HepG2 (cell line): Measurements from ENCODE around the gene HOXA5. TPM values are rescaled to one million over a fixed set of nuclear protein-coding genes. Genes with fewer than 3 reads are reported as not detected.

Source experiments
- ATF7-NPFF ChIP-seq: sonication (generic); formaldehyde crosslinking; IDR thresholded peaks from 2 replicates; pipeline ENCODE4 v1.8.1; 2023; ENCODE audit warnings: mild to moderate bottlenecking, low read depth, missing genetic modification reagents, moderate library complexity
- ELF4 ChIP-seq: sonication (generic); formaldehyde crosslinking; IDR thresholded peaks from 2 replicates; pipeline ENCODE4 v1.5.0; 2020; ENCODE audit warnings: missing genetic modification reagents, mild to moderate bottlenecking, moderate library complexity, borderline replicate concordance
- HNRNPLL ChIP-seq: fragments of 200-400 bp; formaldehyde crosslinking; IDR thresholded peaks from 2 replicates; pipeline ENCODE4 v1.6.1; 2017; ENCODE audit warnings: mild to moderate bottlenecking, low read depth, low read length; ENCODE audit not compliant: poor library complexity, severe bottlenecking
- KDM2A ChIP-seq: sonication (generic); formaldehyde crosslinking; IDR thresholded peaks from 2 replicates; pipeline ENCODE4 v1.4.0; 2020; ENCODE audit warnings: low read depth, missing genetic modification reagents, borderline replicate concordance
- PHF21A ChIP-seq: sonication (generic); formaldehyde crosslinking; IDR thresholded peaks from 2 replicates; pipeline ENCODE4 v1.5.0; 2020; ENCODE audit warnings: mild to moderate bottlenecking, missing genetic modification reagents
- THAP11 ChIP-seq: IDR thresholded peaks from 2 replicates; pipeline ENCODE4 v1.6.1; 2016; ENCODE audit warnings: missing biosample characterization, missing genetic modification reagents
- TSC22D2 ChIP-seq: sonication (generic); formaldehyde crosslinking; IDR thresholded peaks from 2 replicates; pipeline ENCODE4 v1.5.1; 2020; ENCODE audit warnings: missing genetic modification reagents, mild to moderate bottlenecking, borderline replicate concordance
- ZFX ChIP-seq: sonication (generic); formaldehyde crosslinking; IDR thresholded peaks from 2 replicates; pipeline ENCODE4 v1.4.0; 2020; ENCODE audit warnings: mild to moderate bottlenecking, low read depth, missing genetic modification reagents, moderate library complexity
- ZNF430 ChIP-seq: sonication (generic); formaldehyde crosslinking; IDR thresholded peaks from 2 replicates; pipeline ENCODE4 v1.9.0; 2021; ENCODE audit warnings: mild to moderate bottlenecking, missing genetic modification reagents
- ZNF547 ChIP-seq: sonication (generic); formaldehyde crosslinking; IDR thresholded peaks from 2 replicates; pipeline ENCODE4 v1.5.1; 2020; ENCODE audit warnings: mild to moderate bottlenecking, missing genetic modification reagents
- ZNF598 ChIP-seq: sonication (generic); formaldehyde crosslinking; IDR thresholded peaks from 2 replicates; pipeline ENCODE4 v1.5.1; 2020; ENCODE audit warnings: mild to moderate bottlenecking, missing genetic modification reagents, borderline replicate concordance
- ZNF777 ChIP-seq: sonication (generic); formaldehyde crosslinking; IDR thresholded peaks from 2 replicates; pipeline ENCODE4 v1.4.0; 2020; ENCODE audit warnings: missing genetic modification reagents
- ZNF883 ChIP-seq: sonication (generic); formaldehyde crosslinking; IDR thresholded peaks from 2 replicates; pipeline ENCODE4 v1.5.1; 2020; ENCODE audit warnings: mild to moderate bottlenecking, missing genetic modification reagents; ENCODE audit errors: not compliant biosample characterization
- polyA plus RNA-seq, 8 experiments: library from polyadenylated mRNA; depleted of rRNA in 3 of 8; stranded (reverse) in 7 of 8; unstranded in 1 of 8; fragments of >200 nt; fragmentation: Illumina TruSeq in 4 of 8; extraction: Trizol in 4 of 8; gene quantifications; 2 replicates each; pipeline versions ENCODE4 v1.2.1 to v1.2.3, GENCODE V29; 2011 to 2016; ENCODE audit warnings: low read depth in 4 of 8, missing spikeins in 1 of 8, mixed read lengths in 1 of 8; ENCODE audit not compliant: insufficient read depth in 1 of 8
- total RNA-seq, 5 experiments: library from RNA; depleted of rRNA; stranded (reverse); fragments of >200 nt; fragmentation: Illumina TruSeq; extraction: Trizol; gene quantifications; 2 replicates each; pipeline ENCODE4 v1.2.3, GENCODE V29; 2016; ENCODE audit warnings: low read depth in 1 of 5
- TF ChIP-seq, protein P1 (sequence below): sonication (generic); formaldehyde crosslinking; IDR thresholded peaks from 2 replicates; pipeline ENCODE4 v1.4.0; 2020; ENCODE audit warnings: missing genetic modification reagents
- TF ChIP-seq, protein P2 (sequence below): IDR thresholded peaks from 2 replicates; pipeline ENCODE4 v1.4.0; 2020; ENCODE audit warnings: mild to moderate bottlenecking, missing genetic modification reagents
- TF ChIP-seq, protein P3 (sequence below): sonication (generic); formaldehyde crosslinking; IDR thresholded peaks from 2 replicates; pipeline ENCODE4 v1.5.1; 2020; ENCODE audit warnings: mild to moderate bottlenecking, missing genetic modification reagents, moderate library complexity
- TF ChIP-seq, protein P4 (sequence below): sonication (generic); formaldehyde crosslinking; IDR thresholded peaks from 2 replicates; pipeline ENCODE4 v1.5.0; 2020; ENCODE audit warnings: mild to moderate bottlenecking, missing genetic modification reagents, moderate library complexity

Gene HOXA5
- total and polyA plus RNA-seq, 2 of the 13 experiments (the other 11 are each of a cell fraction or from before 2014, with no cell fraction given) = 3.2 to 3.6 TPM

DNA sequence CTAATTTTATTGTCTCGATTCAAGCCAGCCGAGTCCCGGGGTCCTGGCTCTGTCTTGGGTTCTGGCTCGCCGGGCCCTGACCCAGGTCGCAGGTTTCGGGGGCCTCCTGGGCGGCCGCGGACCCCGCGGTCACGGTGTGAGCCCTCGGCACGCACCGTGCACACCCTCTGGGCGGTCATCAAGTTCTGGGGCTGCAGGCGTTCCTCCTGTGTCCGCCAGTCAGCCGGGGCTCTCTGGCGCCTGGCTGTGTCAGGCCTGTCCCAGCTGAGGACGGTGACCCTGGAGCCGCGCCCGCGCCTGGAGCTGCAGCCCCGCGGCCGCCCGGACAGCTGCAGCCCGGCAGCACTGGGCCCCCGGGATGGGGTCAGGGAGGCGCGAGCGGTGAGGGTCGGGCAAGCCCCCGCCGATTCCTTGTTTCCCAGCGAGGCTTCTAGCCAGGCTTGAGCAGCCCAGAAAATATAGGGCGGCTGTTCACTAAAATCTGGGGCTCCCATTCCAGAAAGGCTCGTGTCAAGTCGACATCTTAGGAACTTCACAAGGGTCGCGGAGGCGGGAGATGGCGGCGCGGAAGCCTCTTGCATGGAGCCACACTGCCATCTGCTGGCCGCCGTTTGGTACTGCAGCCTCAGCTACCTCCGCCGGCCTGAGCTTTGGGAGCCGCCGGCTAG lies 17.2 kb upstream of the HOXA5 start (continued):
- 0 out of 2 replicates have a peak, but pooled peaks have one; percentile 23 for TF ChIP-seq ZNF430 (CRISPR knock-in tag)
- TF ChIP-seq TSC22D2 (CRISPR knock-in tag) = no peak
- TF ChIP-seq ZNF883 (CRISPR knock-in tag) = peak; percentile 59
- TF ChIP-seq, protein P1, sequence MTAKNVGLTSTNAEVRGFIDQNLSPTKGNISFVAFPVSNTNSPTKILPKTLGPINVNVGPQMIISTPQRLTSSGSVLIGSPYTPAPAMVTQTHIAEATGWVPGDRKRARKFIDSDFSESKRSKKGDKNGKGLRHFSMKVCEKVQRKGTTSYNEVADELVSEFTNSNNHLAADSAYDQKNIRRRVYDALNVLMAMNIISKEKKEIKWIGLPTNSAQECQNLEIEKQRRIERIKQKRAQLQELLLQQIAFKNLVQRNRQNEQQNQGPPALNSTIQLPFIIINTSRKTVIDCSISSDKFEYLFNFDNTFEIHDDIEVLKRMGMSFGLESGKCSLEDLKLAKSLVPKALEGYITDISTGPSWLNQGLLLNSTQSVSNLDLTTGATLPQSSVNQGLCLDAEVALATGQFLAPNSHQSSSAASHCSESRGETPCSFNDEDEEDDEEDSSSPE (CRISPR knock-in tag) = peak; percentile 71; the same call in 1 of the 2 replicates
- peak; percentile 43; the same call in 1 of the 2 replicates for TF ChIP-seq ZNF777 (CRISPR knock-in tag)
- TF ChIP-seq, protein P2, sequence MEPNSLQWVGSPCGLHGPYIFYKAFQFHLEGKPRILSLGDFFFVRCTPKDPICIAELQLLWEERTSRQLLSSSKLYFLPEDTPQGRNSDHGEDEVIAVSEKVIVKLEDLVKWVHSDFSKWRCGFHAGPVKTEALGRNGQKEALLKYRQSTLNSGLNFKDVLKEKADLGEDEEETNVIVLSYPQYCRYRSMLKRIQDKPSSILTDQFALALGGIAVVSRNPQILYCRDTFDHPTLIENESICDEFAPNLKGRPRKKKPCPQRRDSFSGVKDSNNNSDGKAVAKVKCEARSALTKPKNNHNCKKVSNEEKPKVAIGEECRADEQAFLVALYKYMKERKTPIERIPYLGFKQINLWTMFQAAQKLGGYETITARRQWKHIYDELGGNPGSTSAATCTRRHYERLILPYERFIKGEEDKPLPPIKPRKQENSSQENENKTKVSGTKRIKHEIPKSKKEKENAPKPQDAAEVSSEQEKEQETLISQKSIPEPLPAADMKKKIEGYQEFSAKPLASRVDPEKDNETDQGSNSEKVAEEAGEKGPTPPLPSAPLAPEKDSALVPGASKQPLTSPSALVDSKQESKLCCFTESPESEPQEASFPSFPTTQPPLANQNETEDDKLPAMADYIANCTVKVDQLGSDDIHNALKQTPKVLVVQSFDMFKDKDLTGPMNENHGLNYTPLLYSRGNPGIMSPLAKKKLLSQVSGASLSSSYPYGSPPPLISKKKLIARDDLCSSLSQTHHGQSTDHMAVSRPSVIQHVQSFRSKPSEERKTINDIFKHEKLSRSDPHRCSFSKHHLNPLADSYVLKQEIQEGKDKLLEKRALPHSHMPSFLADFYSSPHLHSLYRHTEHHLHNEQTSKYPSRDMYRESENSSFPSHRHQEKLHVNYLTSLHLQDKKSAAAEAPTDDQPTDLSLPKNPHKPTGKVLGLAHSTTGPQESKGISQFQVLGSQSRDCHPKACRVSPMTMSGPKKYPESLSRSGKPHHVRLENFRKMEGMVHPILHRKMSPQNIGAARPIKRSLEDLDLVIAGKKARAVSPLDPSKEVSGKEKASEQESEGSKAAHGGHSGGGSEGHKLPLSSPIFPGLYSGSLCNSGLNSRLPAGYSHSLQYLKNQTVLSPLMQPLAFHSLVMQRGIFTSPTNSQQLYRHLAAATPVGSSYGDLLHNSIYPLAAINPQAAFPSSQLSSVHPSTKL (CRISPR knock-in tag) = peak; percentile 24; the same call in 1 of the 2 replicates
- TF ChIP-seq ZNF598 = peak; percentile 64
- TF ChIP-seq ATF7-NPFF (CRISPR knock-in tag) = peak; percentile 58; the same call in 1 of the 2 replicates
- TF ChIP-seq, protein P3, sequence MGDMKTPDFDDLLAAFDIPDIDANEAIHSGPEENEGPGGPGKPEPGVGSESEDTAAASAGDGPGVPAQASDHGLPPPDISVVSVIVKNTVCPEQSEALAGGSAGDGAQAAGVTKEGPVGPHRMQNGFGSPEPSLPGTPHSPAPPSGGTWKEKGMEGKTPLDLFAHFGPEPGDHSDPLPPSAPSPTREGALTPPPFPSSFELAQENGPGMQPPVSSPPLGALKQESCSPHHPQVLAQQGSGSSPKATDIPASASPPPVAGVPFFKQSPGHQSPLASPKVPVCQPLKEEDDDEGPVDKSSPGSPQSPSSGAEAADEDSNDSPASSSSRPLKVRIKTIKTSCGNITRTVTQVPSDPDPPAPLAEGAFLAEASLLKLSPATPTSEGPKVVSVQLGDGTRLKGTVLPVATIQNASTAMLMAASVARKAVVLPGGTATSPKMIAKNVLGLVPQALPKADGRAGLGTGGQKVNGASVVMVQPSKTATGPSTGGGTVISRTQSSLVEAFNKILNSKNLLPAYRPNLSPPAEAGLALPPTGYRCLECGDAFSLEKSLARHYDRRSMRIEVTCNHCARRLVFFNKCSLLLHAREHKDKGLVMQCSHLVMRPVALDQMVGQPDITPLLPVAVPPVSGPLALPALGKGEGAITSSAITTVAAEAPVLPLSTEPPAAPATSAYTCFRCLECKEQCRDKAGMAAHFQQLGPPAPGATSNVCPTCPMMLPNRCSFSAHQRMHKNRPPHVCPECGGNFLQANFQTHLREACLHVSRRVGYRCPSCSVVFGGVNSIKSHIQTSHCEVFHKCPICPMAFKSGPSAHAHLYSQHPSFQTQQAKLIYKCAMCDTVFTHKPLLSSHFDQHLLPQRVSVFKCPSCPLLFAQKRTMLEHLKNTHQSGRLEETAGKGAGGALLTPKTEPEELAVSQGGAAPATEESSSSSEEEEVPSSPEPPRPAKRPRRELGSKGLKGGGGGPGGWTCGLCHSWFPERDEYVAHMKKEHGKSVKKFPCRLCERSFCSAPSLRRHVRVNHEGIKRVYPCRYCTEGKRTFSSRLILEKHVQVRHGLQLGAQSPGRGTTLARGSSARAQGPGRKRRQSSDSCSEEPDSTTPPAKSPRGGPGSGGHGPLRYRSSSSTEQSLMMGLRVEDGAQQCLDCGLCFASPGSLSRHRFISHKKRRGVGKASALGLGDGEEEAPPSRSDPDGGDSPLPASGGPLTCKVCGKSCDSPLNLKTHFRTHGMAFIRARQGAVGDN (CRISPR knock-in tag) = peak; percentile 79
- TF ChIP-seq ZFX = peak; percentile 56
- TF ChIP-seq HNRNPLL = peak; percentile 39
- TF ChIP-seq ZNF547 = peak; percentile 60; the same call in 1 of the 2 replicates
- TF ChIP-seq, protein P4, sequence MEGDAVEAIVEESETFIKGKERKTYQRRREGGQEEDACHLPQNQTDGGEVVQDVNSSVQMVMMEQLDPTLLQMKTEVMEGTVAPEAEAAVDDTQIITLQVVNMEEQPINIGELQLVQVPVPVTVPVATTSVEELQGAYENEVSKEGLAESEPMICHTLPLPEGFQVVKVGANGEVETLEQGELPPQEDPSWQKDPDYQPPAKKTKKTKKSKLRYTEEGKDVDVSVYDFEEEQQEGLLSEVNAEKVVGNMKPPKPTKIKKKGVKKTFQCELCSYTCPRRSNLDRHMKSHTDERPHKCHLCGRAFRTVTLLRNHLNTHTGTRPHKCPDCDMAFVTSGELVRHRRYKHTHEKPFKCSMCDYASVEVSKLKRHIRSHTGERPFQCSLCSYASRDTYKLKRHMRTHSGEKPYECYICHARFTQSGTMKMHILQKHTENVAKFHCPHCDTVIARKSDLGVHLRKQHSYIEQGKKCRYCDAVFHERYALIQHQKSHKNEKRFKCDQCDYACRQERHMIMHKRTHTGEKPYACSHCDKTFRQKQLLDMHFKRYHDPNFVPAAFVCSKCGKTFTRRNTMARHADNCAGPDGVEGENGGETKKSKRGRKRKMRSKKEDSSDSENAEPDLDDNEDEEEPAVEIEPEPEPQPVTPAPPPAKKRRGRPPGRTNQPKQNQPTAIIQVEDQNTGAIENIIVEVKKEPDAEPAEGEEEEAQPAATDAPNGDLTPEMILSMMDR (CRISPR knock-in tag) = peak; percentile 97
- peak; percentile 70; the same call in 1 of the 2 replicates for TF ChIP-seq PHF21A
- 0 out of 2 replicates have a peak, but pooled peaks have one; percentile 19 for TF ChIP-seq THAP11 (CRISPR knock-in tag)
- TF ChIP-seq ELF4 = no peak
- peak; percentile 82 for TF ChIP-seq KDM2A (CRISPR knock-in tag)
